LoVo (cell line): Measurements from ENCODE around the gene SEMA5A.

ENCODE experiments used
- DNase-seq: peaks from one replicate; pipeline ENCODE4 v3.0.0-alpha.2; 2016; ENCODE audit warnings: low spot score

SEMA5A gene

DNA sequence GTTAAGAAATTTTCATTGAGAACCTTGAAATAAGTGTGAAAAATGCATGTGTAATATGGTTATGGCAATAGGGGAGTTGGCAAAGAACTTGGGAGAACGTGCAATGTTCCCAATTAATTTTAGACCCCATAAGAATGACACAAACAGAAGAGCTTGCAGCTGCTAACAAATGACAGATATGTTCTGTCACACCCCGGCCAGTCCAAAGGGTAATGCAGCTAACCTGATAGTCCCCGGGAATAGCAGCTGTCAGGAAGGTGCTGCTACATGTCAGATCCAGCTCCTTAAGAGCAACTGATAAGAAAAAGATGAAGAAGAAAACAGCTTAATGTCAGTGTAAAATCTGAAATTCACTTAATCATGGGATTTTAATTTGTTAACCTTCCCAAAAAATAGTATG is 30.4 kb downstream of the SEMA5A start:
- DNase-seq, result no peak

DNA sequence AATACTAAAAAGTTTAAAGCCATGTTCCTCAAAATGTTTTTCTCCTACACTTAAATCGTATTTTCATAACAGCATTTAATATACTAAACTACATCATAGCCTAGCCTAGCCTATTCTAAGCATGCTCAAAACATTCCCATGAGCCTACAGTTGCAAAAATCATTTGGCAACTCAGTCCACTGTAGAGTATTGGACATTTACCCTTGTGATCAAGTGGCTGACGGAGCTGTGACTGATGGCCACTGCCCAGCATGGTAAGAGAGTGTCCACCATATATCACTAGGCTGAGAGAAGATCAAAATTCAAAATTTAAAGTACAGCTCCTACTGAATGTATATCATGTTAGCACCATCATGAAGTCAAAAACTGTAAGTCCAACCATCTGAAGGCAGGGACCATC is 30.9 kb downstream of the SEMA5A start:
- no peak for DNase-seq

DNA sequence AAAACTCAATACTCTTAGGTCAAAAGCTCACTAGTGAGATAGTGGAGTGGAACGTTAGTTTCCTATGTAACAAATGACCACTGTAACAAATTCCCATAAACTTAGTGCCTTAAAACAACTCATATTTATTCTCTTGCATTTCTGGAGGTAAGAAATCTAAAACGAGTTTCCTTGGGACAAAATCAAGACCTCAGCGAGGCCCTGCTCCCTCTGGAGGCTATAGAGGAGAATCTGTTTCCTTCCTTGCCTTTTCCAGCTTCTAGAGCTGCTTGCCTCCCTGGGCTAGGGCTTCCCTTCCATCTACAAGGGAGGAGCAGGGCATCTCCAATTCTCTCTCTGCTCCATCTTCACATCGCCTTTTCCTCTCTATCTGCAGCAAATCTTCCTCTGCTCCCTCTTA is 32.0 kb downstream of the SEMA5A start:
- DNase-seq, result no peak

DNA sequence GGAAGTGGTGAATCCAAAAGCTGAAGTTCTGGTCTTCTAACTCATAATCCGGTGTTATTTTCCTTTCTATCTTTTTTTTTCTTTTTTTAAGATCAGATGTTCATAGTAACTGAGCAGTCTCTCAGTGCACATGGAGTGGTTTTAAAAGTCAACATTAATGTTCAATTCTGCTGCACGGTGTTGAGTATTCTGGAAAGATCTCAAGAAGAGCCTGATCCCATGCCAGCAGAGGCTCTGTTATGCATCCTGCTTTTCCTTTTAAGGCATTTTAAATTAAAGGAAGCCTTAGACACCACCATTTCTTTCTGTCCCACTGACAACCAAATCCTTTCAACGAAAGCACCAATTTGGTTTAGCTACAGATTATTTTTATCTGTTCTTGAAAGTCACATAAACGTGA is 33.4 kb downstream of the SEMA5A start:
- DNase-seq, result no peak

DNA sequence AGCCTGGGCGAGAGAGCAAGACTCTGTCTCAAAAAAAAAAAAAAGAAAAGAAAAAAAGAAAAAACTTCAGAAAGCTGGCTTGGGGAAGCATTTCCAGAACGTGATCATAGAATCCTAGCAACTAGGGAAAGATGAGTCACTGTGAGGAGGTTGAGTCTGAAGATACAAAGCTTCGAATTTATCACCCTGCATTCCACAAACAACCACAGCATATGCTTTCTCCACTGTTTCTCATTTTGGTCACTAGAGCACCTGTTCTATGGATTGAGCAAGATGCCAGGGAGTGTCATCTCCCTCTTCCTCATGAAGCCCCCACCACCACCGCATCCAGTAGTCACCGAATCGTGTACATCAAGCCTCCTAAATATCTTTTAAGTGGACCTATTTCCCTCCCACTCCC is 37.9 kb downstream of the SEMA5A start:
- DNase-seq, result no peak

DNA sequence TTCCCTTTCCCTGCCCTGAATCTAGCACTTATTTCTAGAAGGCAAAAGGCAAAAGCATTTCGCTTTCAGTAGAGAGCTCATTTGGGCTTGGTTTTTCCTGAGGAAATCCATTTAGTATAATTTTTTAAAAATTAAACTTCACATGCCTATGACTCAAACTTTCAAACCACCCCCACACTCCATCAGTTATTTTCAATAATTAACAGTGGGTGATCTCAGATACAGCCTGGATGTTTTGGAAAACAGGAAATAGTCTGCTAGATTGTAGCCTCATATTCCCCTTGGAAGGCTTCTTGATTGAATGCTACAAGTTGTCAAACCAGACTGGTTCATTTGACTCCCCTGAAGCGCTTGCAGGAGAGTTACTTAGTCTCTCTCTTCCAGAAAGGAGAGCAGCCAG is 40.6 kb downstream of the SEMA5A start:
- no peak for DNase-seq

DNA sequence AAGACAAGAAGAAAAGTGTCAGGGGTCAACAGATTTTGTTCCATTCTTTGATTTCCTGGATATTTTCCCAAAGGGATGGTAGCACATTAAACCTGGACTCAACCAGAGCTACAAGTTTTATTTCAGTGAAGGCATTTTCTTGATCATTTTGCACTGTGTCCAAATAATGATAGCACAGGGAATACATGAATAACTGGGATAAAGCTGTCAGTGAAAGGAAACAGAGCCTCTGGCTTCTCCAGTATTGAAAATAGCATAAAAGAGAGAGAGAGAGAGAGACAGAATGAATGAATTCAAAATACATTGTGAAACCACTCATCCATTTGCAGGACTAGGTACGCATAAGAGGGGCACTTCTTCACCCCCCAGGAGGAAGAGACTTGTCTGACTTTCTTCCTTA is 43.0 kb downstream of the SEMA5A start:
- no peak for DNase-seq

DNA sequence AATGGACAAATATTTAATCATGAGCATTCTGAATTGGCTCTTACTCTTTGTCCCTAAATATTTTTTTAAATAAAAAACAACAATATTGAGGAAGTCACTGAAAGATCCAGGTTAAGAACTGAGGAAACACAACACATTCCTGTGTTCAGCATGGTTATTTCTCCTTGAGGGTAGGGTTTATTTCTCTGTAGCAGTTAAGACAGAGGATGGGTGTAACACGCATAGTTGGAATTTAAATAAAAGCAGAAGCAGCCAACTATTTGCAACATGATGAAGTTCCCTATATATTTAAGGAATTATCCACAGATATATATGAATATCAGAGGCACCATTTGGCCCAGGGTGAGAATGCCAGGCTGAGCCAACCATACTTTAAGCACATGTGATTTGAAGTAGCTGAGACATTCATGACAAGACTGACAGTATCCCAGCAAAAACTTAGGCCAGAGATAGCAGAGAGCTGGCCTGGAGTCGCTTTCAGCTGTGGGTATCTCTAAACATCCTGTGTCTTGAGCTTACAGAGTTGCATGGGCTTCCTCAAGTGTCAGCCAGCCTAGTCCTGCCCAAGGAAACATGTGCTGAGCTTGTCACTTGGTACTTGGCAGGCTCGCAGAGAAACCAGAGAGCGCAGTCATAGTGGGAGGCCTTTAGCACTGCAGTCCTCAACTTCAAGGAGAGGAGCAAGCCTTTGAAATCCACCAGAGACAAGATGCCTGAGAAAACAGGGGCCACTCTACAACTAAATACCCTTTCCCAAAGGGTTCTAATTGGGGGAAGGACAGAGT is 43.6 kb downstream of the SEMA5A start:
- no peak for DNase-seq

DNA sequence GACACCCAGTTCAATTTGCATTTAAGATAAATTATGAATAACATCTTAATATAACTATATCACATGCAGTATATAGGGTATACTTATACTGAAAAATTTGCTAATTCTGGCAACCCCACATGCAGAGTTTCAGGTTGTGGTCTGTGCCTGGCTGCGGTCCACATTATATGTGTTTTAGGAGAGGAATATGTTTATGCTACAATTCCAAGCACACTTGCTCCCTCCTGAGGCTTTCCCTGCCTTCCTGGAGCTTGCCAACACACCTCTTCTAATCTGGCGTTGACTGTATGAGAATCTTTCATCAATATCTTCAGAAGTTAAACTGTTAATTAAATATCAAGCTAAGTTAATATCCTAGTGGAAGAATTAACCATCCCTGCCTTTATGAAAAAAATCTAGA is 45.2 kb downstream of the SEMA5A start:
- no peak for DNase-seq

DNA sequence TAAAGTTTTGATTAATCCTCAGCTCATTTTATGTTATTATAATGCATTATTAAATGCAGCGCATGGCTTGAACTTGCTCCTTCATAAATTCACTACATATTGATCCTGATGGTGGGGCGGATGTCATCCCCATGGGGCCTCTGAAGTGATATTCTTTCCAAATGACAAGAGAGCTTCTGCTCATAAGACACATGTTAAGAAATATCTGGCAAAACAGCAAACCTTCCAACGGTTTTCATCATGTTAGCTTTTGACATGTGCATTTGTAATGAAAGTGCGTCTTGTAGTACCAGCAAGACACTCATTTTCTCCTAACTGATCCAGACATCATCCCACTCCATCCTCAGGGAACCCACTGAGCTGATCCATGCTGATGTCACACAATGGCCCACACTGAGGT is 45.7 kb downstream of the SEMA5A start:
- no peak for DNase-seq

DNA sequence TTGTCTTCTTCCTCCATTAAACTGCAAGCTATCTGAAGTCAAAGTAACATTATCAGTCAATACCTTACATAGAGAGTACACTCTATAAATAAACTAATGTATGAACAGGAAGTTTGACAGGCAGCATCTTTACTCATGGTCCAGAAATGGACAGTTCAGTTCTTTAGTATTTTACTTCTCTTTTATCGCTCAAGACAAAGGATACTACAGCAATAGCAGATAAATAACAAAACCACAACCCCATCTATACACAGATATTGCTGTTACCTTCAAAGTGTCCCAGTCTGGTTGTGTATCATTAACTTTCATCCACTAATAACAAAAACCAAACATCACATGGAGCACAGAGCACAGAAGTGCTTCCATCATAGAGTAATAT is 46.4 kb downstream of the SEMA5A start:
- no peak for DNase-seq

DNA sequence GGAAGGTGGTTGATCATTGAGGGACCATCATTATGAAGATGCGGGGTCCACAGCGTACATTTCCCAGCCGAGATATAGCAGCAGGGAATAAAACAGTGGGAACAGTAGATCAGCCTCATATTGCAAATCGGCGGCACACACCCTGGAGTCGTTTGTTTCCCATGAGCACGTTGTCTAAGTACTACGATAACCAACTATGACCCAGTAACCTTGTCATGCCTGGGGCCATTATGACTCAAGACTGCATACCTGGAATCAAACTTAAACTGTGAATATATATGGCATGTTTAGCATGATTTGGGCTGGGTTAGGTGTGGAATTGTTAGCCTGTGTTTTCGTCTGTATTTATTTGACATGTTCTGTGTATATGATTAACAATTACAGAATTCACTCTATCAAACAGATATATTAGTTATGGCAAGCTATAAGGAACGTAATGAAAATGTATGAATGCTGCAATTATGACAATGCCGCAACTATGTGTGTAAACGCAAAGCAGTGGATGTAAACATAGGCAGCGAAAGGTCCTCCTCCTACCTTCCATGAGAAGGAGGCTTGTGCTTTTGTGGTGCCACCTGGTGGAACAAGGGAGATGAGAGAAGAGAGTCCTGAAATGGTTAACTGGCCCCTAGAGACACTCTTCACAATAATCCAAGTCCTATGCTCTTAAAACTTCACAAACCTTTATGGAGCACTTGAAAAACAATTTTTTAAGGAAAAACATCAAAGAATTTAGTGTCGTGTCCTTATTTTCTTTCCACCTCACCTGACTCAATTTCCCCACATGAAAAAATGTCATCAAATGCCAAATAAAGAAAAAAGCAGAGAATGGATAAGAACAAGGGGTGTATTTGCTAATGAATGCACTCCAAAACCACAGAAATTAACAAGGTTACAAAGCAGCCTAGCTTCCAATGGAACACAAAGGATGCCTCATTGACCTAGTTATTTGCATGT is 47.1 kb downstream of the SEMA5A start:
- DNase-seq, result peak; percentile 35

DNA sequence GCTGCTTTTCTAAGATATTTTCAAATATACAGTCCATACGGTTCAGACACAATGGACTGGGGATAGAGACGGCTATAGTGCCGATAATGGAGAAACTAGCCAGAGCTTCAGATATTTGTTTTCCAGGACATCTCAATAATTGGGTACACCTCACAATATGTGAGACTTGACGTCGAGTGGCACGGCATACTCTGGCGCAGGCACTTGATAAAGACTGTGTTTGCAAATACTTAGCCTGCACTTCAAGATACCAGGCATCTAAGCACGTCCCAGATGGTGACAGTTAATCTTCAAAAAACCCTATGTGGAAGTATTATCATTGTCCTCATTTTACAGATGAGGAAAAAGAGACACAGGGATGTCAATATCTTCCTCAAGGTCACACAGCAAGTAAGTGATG is 48.5 kb downstream of the SEMA5A start:
- no peak for DNase-seq

DNA sequence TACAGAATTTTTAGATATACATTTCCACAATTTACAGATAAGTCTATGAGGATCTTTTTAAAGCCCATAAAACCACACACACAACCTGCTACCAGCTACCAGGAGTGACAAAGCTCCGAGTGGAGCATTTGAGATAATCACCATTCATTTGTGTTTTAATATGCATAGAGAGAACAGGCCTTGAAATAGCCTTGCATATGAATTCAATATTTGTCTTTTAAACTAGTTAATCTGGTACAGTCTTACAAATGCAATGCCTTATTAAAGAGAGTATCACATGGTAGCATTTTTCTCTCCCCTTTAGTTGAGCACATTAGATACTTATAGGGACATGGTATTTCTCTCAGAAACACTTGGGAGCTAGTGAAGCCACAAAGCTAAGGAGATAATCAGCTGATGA is 49.1 kb downstream of the SEMA5A start:
- no peak for DNase-seq

DNA sequence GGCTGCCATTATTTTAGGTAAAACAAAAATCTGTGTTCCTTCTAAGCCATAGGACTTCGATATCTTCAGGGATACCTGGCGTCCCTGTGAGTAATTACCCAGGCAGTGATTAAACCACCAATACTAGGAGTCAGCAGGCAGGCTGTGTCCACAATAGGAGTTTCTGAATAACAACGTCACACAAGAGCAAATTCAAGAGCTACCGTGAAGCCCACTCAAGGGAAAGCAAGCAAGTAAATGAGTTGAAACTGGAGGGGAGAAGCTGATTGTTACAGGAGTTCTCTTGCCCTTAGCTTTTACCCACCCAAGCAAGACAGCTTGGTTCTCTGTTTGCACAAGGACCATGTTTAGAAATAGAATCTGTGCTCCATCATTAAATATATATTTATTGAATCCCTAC is 50.8 kb downstream of the SEMA5A start:
- DNase-seq, result no peak

DNA sequence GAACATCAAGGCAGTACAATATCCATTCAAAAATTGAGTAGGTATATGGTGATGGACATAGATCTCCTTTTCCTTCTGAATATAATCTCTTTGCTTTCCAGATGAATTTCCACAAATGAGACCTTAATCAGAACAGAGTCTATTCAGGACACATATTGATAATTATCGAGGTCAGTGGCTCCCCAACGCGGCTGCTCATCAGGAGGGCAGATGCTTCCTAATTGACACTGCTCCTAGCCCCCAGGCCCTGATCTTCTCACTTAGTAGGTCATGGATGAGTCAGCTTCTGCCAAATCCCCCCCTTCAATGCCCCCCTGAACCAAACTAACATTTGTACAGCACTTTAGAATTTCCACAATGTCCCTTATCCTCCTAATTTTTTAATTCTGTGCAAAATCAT is 51.6 kb downstream of the SEMA5A start:
- DNase-seq, result no peak

DNA sequence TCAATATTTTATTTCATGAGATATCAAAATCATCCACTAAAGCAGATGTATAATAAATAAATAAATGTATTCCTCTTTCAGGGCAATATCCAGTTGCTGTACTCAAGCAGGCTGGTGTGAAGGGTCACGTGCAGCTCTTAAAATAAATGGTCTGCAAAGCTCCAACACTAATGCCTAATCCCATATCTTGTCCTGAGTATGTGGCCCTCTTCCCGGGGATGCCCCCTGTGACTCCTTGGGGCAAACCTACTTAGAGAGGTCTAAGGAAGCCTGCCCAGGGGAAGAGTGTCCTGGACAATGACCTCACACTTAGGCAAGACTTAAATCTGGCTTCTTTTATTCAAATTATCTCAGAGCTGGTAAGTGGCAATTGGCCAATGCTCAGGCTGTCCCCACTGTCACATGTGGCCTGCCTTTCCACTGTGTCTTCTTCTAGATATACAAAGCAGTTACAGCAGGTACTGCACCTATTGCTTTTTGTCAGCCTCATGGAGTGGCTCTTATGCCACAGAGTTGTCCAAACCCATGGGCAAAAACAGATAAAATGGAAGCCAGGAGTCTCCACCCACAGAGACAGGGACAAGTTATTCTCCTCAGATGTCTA is 55.3 kb downstream of the SEMA5A start:
- no peak for DNase-seq

DNA sequence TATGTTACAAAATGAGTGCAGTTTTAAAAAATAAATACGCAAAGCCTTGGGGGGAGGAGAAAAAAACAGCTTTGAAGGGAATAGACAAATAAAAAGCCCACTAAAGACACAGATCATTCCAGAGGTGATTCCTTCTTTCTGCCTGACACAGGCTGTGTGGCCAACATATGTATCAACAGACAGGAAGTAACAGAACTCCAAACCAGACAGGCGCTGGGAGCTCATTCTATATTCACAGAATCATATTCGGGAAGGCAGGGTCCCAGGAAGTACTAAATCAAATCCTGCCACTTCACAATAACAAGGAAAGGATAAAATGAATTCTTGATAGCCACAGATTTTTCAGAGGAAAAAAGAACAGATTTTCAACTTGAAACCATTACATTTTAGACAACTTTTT is 62.1 kb downstream of the SEMA5A start:
- DNase-seq, result no peak

DNA sequence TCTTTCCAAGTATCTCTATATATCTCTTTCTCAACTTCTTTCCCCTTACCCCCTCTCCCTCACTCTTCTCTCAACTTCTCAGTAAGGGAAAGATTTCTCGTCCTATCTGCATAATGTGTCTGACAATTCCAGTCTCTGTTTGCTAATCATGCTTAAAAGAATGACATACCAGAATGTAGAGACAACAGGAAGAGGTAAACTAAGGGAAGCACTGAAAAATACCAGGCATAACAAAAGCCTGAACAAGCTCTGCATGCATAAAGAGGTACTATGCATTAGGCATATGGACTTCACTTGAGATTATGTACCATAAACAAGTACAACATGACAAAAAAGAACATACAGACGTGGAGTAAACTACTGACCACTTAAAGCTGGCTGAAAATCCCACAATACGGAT is 62.6 kb downstream of the SEMA5A start:
- DNase-seq, result no peak

DNA sequence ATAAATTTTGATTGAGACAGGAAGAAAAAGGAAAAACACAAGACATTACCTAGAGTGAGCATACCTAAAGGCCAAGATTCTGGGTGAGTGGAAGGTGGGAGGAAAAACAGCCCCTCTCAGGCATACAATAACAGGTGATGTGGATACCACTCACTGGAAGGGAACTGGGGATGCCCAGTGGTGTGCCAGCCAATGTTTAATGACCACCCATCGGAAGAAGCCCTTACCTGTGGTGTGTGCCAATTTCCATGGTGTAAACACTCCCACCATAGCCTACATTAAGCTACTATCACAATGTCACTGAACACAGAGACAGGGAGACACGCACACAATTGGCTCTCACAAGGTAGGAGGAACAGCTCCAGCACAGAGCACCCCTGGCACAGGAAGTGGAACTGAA is 63.5 kb downstream of the SEMA5A start:
- no peak for DNase-seq

DNA sequence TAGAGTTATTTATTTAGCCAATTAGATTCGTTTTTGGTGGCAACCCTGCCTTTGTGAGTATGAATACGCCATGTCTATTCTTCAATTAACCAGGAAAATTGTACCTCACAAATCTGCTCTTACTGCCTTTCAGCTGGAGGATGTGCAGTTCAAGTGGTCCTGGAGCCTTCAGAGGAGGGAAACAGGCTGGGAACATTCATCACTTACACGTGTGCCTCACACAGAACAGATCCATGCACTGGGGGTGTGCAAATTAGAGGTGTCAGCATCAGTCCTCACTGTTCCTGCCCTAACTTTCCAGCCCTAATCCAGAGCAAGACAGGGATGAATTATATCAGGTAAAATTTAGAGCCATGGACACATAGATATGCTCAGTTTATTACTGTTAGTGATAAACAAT is 65.4 kb downstream of the SEMA5A start:
- DNase-seq, result no peak

DNA sequence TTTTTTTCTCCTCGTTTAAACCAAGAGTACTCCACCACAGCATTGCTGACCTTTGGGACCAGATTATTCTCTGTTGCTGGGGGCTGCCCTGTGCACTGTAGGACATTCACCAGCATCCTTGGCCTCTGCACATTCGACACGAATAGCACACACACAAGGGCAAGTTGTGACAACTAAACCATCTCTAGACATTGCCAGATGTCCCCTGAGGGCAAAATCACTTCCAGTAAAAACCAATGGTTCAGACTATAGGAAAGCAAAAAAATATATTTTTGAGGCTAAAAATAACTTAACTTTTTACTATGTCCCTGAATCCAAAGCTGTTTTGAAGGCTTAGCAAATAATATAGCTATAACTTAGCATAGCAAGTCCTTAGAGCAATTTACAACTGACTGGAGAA is 65.9 kb downstream of the SEMA5A start:
- no peak for DNase-seq

DNA sequence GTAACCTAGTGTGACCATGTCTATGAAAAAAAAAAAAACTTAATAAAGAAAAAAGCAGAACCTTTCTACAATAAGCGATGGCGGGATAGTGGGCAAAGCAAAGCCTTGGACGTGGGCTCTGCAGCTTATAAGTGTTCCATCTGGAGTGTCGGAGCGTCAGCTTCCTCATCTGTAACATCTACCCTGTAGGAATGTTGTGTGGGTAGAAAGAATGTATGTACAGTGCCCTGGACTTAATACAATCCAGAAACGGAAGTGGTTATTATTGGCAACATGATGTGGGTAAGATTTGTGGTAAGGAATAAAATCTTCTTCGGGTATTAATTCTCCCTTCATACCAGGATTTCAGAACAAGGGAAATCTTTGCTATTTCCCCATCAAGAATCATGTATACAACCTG is 66.5 kb downstream of the SEMA5A start:
- no peak for DNase-seq
